Measurements from ENCODE around the gene MAP3K8.
"Not testable (repeated sequence)": the region's sequence is repeated elsewhere in the genome, so short reads cannot be mapped to it uniquely, and the experiment has no call there.

- TF ChIP-seq POLR2A (IDR thresholded peaks at IDR 0.05; ENCODE audit: control extremely low read depth in 1 of 2, low read depth in 2 of 2, low read length in 2 of 2); ZNF274 (IDR thresholded peaks at IDR 0.05; ENCODE audit: borderline replicate concordance, extremely low read depth, low read length); CTCF (IDR thresholded peaks at IDR 0.05; ENCODE audit: control extremely low read depth in 1 of 3, insufficient read depth in 1 of 3, low read depth in 1 of 3, low read length in 3 of 3); EZH2 (IDR thresholded peaks at IDR 0.05; ENCODE audit: low read depth, low read length, severe bottlenecking); YY1 (IDR thresholded peaks at IDR 0.05; ENCODE audit: low read depth, low read length); TEAD4 (IDR thresholded peaks at IDR 0.05; ENCODE audit: low read depth, low read length); ATF2 (IDR thresholded peaks at IDR 0.05; ENCODE audit: low read length); GABPA (IDR thresholded peaks at IDR 0.05; ENCODE audit: borderline replicate concordance, insufficient read depth, low read length); CHD2 (IDR thresholded peaks at IDR 0.05; ENCODE audit: low read length); JUND (IDR thresholded peaks at IDR 0.05; ENCODE audit: low read length); EGR1 (IDR thresholded peaks at IDR 0.05; ENCODE audit: borderline replicate concordance, low read depth, low read length); EP300 (IDR thresholded peaks at IDR 0.05; ENCODE audit: borderline replicate concordance in 1 of 2, low read depth in 2 of 2, low read length in 2 of 2): not testable (repeated sequence)
Observed at GRCh38 chr10:30475515-30475914, 41.5 kb downstream of the MAP3K8 start.

Measured in H1 (cell line).